OCI-LY7 (cell line): ENCODE data around the gene DENND6B. TPM values are rescaled to one million over a fixed set of nuclear protein-coding genes. Genes with fewer than 3 reads are reported as not detected.

Experiments used
- Bru-seq: library from RNA; stranded (reverse); fragments of 400-500 nt; gene quantifications from one replicate; lab custom pipeline; 2021; lab: Mats Ljungman, UMichigan
- BruChase-seq, 2 experiments: library from RNA; stranded (reverse); fragments of 400-500 nt; gene quantifications; one replicate each; lab custom pipeline; 2021; lab: Mats Ljungman, UMichigan
- BruUV-seq: library from RNA; stranded (reverse); fragments of 400-500 nt; replicated peaks from 2 replicates; lab custom pipeline; 2021; lab: Mats Ljungman, UMichigan
- CTCF ChIA-PET: fragments of 300-600 bp; sonication (Branson Sonifier 250); formaldehyde crosslinking; loops from one replicate; lab custom pipeline; 2022; ENCODE audit warnings: antibody characterized with exemption; ENCODE audit not compliant: unreplicated experiment; lab: Charles Lee
- POLR2A ChIA-PET: fragments of 300-600 bp; sonication (Branson Sonifier 250); formaldehyde crosslinking; loops from one replicate; lab custom pipeline; 2022; ENCODE audit warnings: antibody characterized with exemption; lab: Charles Lee
- DNase-seq: peaks from one replicate; pipeline ENCODE4 v3.0.0-alpha.2; 2015; ENCODE audit warnings: low spot score
- H2AFZ ChIP-seq: fragments of 200-600 bp; sonication (generic), shearing (Covaris generic); 2 replicates; pipeline ENCODE4 v1.6.1; 2014; ENCODE audit warnings: mild to moderate bottlenecking, antibody characterized with exemption, low read length, moderate library complexity
- H3K27ac ChIP-seq: fragments of 200-600 bp; sonication (generic); 2 replicates; pipeline ENCODE4 v1.5.1; 2014; ENCODE audit warnings: mixed run types, low read depth, mild to moderate bottlenecking, moderate library complexity, low read length, inconsistent platforms; ENCODE audit not compliant: poor library complexity, severe bottlenecking
- H3K36me3 ChIP-seq: fragments of 200-600 bp; sonication (generic); 2 replicates; pipeline ENCODE4 v1.6.1; 2014; ENCODE audit warnings: mild to moderate bottlenecking, antibody characterized with exemption, low read length, moderate library complexity, mixed read lengths; ENCODE audit not compliant: insufficient read depth
- H3K4me1 ChIP-seq: fragments of 200-600 bp; sonication (generic); 2 replicates; pipeline ENCODE4 v1.5.1; 2014; ENCODE audit warnings: mild to moderate bottlenecking, low read length; ENCODE audit not compliant: insufficient read depth, poor library complexity, severe bottlenecking
- H3K4me2 ChIP-seq: fragments of 200-600 bp; sonication (generic); 2 replicates; pipeline ENCODE4 v1.6.1; 2014; ENCODE audit warnings: mild to moderate bottlenecking, low read length
- H3K4me3 ChIP-seq: fragments of 200-600 bp; sonication (generic); 2 replicates; pipeline ENCODE4 v1.5.1; 2014; ENCODE audit warnings: mild to moderate bottlenecking, low read depth, low read length; ENCODE audit not compliant: poor library complexity, severe bottlenecking
- H3K79me2 ChIP-seq: fragments of 200-600 bp; sonication (generic); 2 replicates; pipeline ENCODE4 v1.6.1; 2016; ENCODE audit warnings: low read depth, mild to moderate bottlenecking, low read length, moderate library complexity, mixed read lengths; ENCODE audit not compliant: insufficient read depth
- H3K9me2 ChIP-seq: fragments of 200-600 bp; sonication (generic); 2 replicates; pipeline ENCODE4 v1.6.1; 2016; ENCODE audit warnings: mild to moderate bottlenecking, low read length, mixed read lengths; ENCODE audit not compliant: insufficient read depth
- H3K9me3 ChIP-seq: fragments of 200-600 bp; sonication (generic); 2 replicates; pipeline ENCODE4 v1.6.1; 2014; ENCODE audit warnings: mild to moderate bottlenecking, mixed run types, low read length, mixed read lengths
- H4K20me1 ChIP-seq: fragments of 200-600 bp; sonication (generic); 2 replicates; pipeline ENCODE4 v1.6.1; 2014; ENCODE audit warnings: mild to moderate bottlenecking, antibody characterized with exemption, low read length, moderate library complexity, mixed read lengths; ENCODE audit not compliant: insufficient read depth
- CTCF ChIP-seq: fragments of 200-600 bp; sonication (generic); conservative IDR thresholded peaks from 2 replicates; pipeline ENCODE4 v1.5.1; 2014; ENCODE audit warnings: mild to moderate bottlenecking, antibody characterized with exemption, low read length, moderate library complexity, mixed read lengths
- EZH2phosphoT487 ChIP-seq: fragments of 200-600 bp; sonication (generic); IDR thresholded peaks from 2 replicates; pipeline ENCODE4 v1.6.1; 2018; ENCODE audit warnings: low read depth, borderline replicate concordance, mild to moderate bottlenecking, mixed run types, antibody characterized with exemption, low read length, moderate library complexity, mixed read lengths
- intact Hi-C: fragments of 100-400 bp; cut with micrococcal nuclease; formaldehyde crosslinking; loops from one replicate; pipeline ENCODE4 v1.10.0; 2022; ENCODE audit not compliant: unreplicated experiment
- long read RNA-seq: library from polyadenylated mRNA; stranded (forward); transcript quantifications from one replicate; pipeline ENCODE4 v2.0.0, GENCODE V29; 2022
- total RNA-seq, 2 experiments: library from RNA; depleted of rRNA in 1 of 2; stranded (reverse); fragments of >200 nt in 1 of 2; shearing (Covaris generic) in 1 of 2; gene quantifications; 2 replicates each; pipeline ENCODE4 v1.2.3, GENCODE V29; 2014 to 2022

The DENND6B gene
- total RNA-seq (2014; rRNA removed; shearing (Covaris generic)) (25.0 and 31.6 TPM in 2 replicates), total RNA-seq (2022) (38.1 and 45.0 TPM in 2 replicates), Bru-seq, nascent RNA (percentile 46 among the genes with signal in this experiment), BruChase-seq, experiment 1, labeled RNA remaining after a 6-hour chase (percentile 61 among the genes with signal in this experiment), BruChase-seq, experiment 2, labeled RNA remaining after a 2-hour chase (percentile 54 among the genes with signal in this experiment)
- long read RNA-seq, partial matches to known transcripts, result 32 of 81 reads
- long read RNA-seq, other reads (novel, unspliced or antisense), result 49 of 81 reads

GRCh38 chr22:50326956-50327710 is at the start of gene DENND6B:
Gene DENND6B (minus strand): TSS chr22:50327012. CDS start chr22:50326988, 24 bp downstream.
- Histone ChIP-seq H4K20me1 (no peaks in the 10 kb centered on the region), H2AFZ (peak within 1 kb of the TSS; percentile 92), H3K4me3 (peak within 1 kb of the TSS; percentile 77), H3K9me2 (no peaks in the 10 kb centered on the region), H3K4me1 (peaks cover 33% of the 10 kb centered on the region), H3K27ac (peak within 1 kb of the TSS; percentile 33), H3K79me2 (no peaks in the 10 kb centered on the region), H3K36me3 (no peaks in the 10 kb centered on the region), H3K4me2 (peak within 1 kb of the TSS; percentile 75), H3K9me3 (no peaks in the 10 kb centered on the region)
- TF ChIP-seq EZH2phosphoT487 (no peak), CTCF (peak; percentile 54)
- DNase-seq, result peak; percentile 87
- CTCF ChIA-PET, result interaction anchor here (1.2 kb wide), 1 partner anchor 51 kb away, joined by 3 read pairs; no protein-coding TSS in a partner anchor
- POLR2A ChIA-PET, result no interaction called here
- intact Hi-C loops, result loop anchor here (1.0 to 5.0 kb wide), 4 partner anchors 13 to 50 kb away; no protein-coding TSS in a partner anchor
- BruUV-seq, result no TSS peak

GRCh38 chr22:50376085-50376651 is 49.4 kb upstream of the DENND6B start:
- no peaks in the 10 kb centered on the region for H3K4me1 ChIP-seq
- TF ChIP-seq EZH2phosphoT487, result no peak
- intact Hi-C loops, result no loop called here
- POLR2A ChIA-PET, result no interaction called here
- peaks cover 14% of the 10 kb centered on the region; the same call in 1 of the 2 replicates for H3K9me3 ChIP-seq
- no peaks in the 10 kb centered on the region for H4K20me1 ChIP-seq
- H3K79me2 ChIP-seq, result peaks cover 2% of the 10 kb centered on the region; the same call in 1 of the 2 replicates
- H3K27ac ChIP-seq, result no peak overlapping the region
- H2AFZ ChIP-seq, result no peak overlapping the region
- peaks cover 90% of the 10 kb centered on the region for H3K36me3 ChIP-seq
- no TSS peak for BruUV-seq
- H3K4me3 ChIP-seq, result no peak overlapping the region
- no peak overlapping the region for H3K4me2 ChIP-seq
- no peaks in the 10 kb centered on the region for H3K9me2 ChIP-seq
- no peak for DNase-seq
- CTCF ChIA-PET, result no interaction called here

GRCh38 chr22:50371101-50371648 is 44.4 kb upstream of the DENND6B start:
- no peak for TF ChIP-seq EZH2phosphoT487
- no peak for TF ChIP-seq CTCF
- Histone ChIP-seq H2AFZ (no peak overlapping the region), H3K9me3 (peaks cover under 1% of the 10 kb centered on the region; the same call in 1 of the 2 replicates), H3K4me1 (no peaks in the 10 kb centered on the region), H3K36me3 (peaks cover 81% of the 10 kb centered on the region), H3K79me2 (peaks cover 25% of the 10 kb centered on the region; the same call in 1 of the 2 replicates), H3K9me2 (no peaks in the 10 kb centered on the region), H4K20me1 (no peaks in the 10 kb centered on the region), H3K4me2 (no peak overlapping the region), H3K27ac (no peak overlapping the region), H3K4me3 (no peak overlapping the region)
- intact Hi-C loops, result no loop called here
- BruUV-seq, result no TSS peak
- CTCF ChIA-PET, result no interaction called here
- POLR2A ChIA-PET, result interaction anchor here (0.7 kb wide), 1 partner anchor 186 kb away, joined by 3 read pairs; no protein-coding TSS in a partner anchor
- no peak for DNase-seq
